ENCODE results near the gene PPP1R14C.

DNA sequence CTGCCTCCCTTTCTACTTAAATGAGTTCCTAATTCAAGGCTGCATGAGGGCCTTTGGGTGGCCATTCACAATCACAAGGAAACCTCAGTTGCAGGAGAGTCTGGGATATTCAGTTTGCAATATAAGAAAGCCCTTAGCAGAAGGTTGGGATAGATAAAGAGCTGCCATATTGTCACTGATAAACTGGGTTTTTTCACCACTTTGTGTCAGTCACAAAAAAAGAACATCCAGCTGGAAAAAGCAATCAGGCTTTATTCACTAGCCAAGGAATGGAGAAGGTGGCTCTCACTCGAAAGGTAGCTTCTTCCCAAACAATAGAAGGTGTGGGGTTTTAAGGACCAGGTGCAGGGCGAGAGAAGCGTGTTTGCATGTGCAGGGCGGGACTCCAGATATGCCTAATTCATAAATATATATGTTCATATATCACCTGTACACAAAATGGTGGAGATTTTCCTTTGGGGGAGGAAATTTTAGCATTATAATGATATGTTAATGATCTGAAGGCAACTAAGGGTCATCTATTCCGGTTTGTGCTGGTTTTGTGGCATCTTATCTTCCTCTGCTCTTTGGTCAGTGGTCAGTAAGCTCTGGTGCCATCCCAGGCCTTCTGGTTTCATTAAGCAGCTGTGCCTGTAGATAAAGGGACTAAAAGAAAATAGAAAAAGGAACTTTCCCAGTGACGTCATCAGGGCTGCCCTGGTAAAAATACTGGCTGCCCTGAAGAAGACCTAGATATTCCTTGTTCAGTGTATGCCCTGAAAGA, 128.8 kb downstream of the PPP1R14C start:
- TF ChIP-seq POLR2A (IDR thresholded peaks at IDR 0.05) (no peak), POLR2AphosphoS5 (IDR thresholded peaks at IDR 0.05) (no peak), EP300 (IDR thresholded peaks at IDR 0.05) (no peak)
- TF ChIP-seq, protein P1, sequence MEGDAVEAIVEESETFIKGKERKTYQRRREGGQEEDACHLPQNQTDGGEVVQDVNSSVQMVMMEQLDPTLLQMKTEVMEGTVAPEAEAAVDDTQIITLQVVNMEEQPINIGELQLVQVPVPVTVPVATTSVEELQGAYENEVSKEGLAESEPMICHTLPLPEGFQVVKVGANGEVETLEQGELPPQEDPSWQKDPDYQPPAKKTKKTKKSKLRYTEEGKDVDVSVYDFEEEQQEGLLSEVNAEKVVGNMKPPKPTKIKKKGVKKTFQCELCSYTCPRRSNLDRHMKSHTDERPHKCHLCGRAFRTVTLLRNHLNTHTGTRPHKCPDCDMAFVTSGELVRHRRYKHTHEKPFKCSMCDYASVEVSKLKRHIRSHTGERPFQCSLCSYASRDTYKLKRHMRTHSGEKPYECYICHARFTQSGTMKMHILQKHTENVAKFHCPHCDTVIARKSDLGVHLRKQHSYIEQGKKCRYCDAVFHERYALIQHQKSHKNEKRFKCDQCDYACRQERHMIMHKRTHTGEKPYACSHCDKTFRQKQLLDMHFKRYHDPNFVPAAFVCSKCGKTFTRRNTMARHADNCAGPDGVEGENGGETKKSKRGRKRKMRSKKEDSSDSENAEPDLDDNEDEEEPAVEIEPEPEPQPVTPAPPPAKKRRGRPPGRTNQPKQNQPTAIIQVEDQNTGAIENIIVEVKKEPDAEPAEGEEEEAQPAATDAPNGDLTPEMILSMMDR (IDR thresholded peaks at IDR 0.05): no peak
